Measurements from ENCODE around the gene CMC2.
A peak's percentile ranks its signal among the peaks of the same experiment; 100 is the strongest.

The CMC2 gene

GRCh38 chr16:80931801-80932707 lies 74.6 kb downstream of the CMC2 start:
- Histone ChIP-seq H3K27ac (ENCODE audit: low read depth, low read length, severe bottlenecking) (no peak overlapping the region), H3K4me3 (ENCODE audit: extremely low read depth, insufficient read depth, low read length, poor library complexity, severe bottlenecking) (peak overlapping the region; percentile 33), H3K36me3 (ENCODE audit: control insufficient read depth, insufficient read depth, low read length) (no peaks in the 10 kb centered on the region), H3K4me1 (ENCODE audit: control insufficient read depth, insufficient read depth, low read length, poor library complexity, severe bottlenecking) (no peaks in the 10 kb centered on the region), H3K9me3 (ENCODE audit: control insufficient read depth, low read length) (no peaks in the 10 kb centered on the region)
- WGBS, 2 experiments (ENCODE audit: insufficient coverage in 2 of 2): 4 to 5% methylated on average over 37 to 67 of the region's 67 CpGs

- H3K4me3 ChIP-seq (ENCODE audit: extremely low read depth, insufficient read depth, low read length, poor library complexity, severe bottlenecking): no peak overlapping the region
- H3K36me3 ChIP-seq (ENCODE audit: control insufficient read depth, insufficient read depth, low read length): no peaks in the 10 kb centered on the region
- WGBS, 2 experiments (ENCODE audit: insufficient coverage in 2 of 2): 15 to 39% methylated on average over 2 to 3 of the region's 8 CpGs
- no peak overlapping the region for H3K27ac ChIP-seq (ENCODE audit: low read depth, low read length, severe bottlenecking)
- H3K9me3 ChIP-seq (ENCODE audit: control insufficient read depth, low read length): no peaks in the 10 kb centered on the region
- no peaks in the 10 kb centered on the region for H3K4me1 ChIP-seq (ENCODE audit: control insufficient read depth, insufficient read depth, low read length, poor library complexity, severe bottlenecking)
These were observed 82.2 kb downstream of the CMC2 start for GRCh38 chr16:80924372-80924978.

- no peaks in the 10 kb centered on the region for H3K36me3 ChIP-seq (ENCODE audit: control insufficient read depth, insufficient read depth, low read length)
- no peak overlapping the region for H3K4me3 ChIP-seq (ENCODE audit: extremely low read depth, insufficient read depth, low read length, poor library complexity, severe bottlenecking)
- no peaks in the 10 kb centered on the region for H3K9me3 ChIP-seq (ENCODE audit: control insufficient read depth, low read length)
- no peak overlapping the region for H3K27ac ChIP-seq (ENCODE audit: low read depth, low read length, severe bottlenecking)
- WGBS, 2 experiments (ENCODE audit: insufficient coverage in 2 of 2): 81 to 100% methylated on average over 2 to 3 of the region's 4 CpGs
- no peaks in the 10 kb centered on the region for H3K4me1 ChIP-seq (ENCODE audit: control insufficient read depth, insufficient read depth, low read length, poor library complexity, severe bottlenecking)
These were observed 83.3 kb downstream of the CMC2 start for GRCh38 chr16:80923356-80923755.

Measured in mesodermal cell (in vitro differentiated cells).